Neural progenitor cell (in vitro differentiated cells): ENCODE data around the gene EGR4.

Experiments used
- CTCF ChIP-seq: fragments of 200-600 bp; sonication (generic); IDR thresholded peaks from 2 replicates; pipeline ENCODE4 v1.5.1; 2017; ENCODE audit warnings: antibody characterized with exemption, mild to moderate bottlenecking
- EZH2 ChIP-seq: fragments of 200-600 bp; sonication (generic); IDR thresholded peaks from 2 replicates; pipeline ENCODE4 v1.6.1; 2017; ENCODE audit warnings: antibody characterized with exemption, mild to moderate bottlenecking, moderate library complexity
- EZH2phosphoT487 ChIP-seq: fragments of 200-600 bp; sonication (generic); IDR thresholded peaks from 2 replicates; pipeline ENCODE4 v1.6.1; 2017; ENCODE audit warnings: antibody characterized with exemption

- TF ChIP-seq CTCF (no peak), EZH2phosphoT487 (no peak), EZH2 (no peak)
Measured at GRCh38 chr2:73272270-73272669, 21.1 kb downstream of the EGR4 start.
